Sigmoid colon (tissue), 4 donors: ENCODE data around the gene TXNDC5.

Source experiments
- EP300 ChIP-seq, 4 donors: sonication (generic); formaldehyde crosslinking; IDR thresholded peaks; one replicate each; pipeline ENCODE4 v1.6.1; 2017; ENCODE audit warnings: antibody characterized with exemption in 4 of 4
- POLR2A ChIP-seq, 2 donors: fragments of 450-650 bp; IDR thresholded peaks; one replicate each; pipeline ENCODE4 v1.6.1; 2016; ENCODE audit warnings: antibody characterized with exemption in 2 of 2, mild to moderate bottlenecking in 2 of 2, moderate library complexity in 2 of 2
- POLR2AphosphoS5 ChIP-seq, 4 donors: sonication (generic); formaldehyde crosslinking; IDR thresholded peaks; one replicate each; pipeline ENCODE4 v1.6.1; 2017; ENCODE audit warnings: antibody characterized with exemption in 4 of 4
- TF ChIP-seq, protein P1 (sequence below), 4 experiments: fragments of 450-650 bp in 3 of 4; fragments of 200-600 bp in 1 of 4; IDR thresholded peaks; one replicate each; pipeline ENCODE4 v1.5.1; 2016 to 2019; ENCODE audit warnings: antibody characterized with exemption in 4 of 4, mild to moderate bottlenecking in 3 of 4, moderate library complexity in 2 of 4

DNA sequence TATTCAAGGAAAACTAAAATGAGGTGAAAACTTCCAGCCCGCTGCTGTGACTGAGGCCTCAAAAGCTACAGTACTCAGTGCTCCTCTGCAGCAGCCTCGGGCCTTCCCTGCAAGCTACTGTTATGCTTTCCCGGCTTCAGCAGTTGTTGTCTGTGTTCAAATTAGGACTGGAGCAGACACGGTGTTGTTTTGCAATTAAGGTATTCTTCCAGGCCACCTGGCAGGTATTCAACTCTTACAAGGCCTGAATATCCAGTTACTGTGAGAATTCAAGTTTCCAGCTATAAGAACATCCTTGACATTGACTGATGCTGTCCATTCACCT is 10.7 kb downstream of the TXNDC5 start:
- TF ChIP-seq POLR2A (IDR thresholded peaks at IDR 0.05), result no peak
- TF ChIP-seq, protein P1, sequence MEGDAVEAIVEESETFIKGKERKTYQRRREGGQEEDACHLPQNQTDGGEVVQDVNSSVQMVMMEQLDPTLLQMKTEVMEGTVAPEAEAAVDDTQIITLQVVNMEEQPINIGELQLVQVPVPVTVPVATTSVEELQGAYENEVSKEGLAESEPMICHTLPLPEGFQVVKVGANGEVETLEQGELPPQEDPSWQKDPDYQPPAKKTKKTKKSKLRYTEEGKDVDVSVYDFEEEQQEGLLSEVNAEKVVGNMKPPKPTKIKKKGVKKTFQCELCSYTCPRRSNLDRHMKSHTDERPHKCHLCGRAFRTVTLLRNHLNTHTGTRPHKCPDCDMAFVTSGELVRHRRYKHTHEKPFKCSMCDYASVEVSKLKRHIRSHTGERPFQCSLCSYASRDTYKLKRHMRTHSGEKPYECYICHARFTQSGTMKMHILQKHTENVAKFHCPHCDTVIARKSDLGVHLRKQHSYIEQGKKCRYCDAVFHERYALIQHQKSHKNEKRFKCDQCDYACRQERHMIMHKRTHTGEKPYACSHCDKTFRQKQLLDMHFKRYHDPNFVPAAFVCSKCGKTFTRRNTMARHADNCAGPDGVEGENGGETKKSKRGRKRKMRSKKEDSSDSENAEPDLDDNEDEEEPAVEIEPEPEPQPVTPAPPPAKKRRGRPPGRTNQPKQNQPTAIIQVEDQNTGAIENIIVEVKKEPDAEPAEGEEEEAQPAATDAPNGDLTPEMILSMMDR (IDR thresholded peaks at IDR 0.05), result no peak
- TF ChIP-seq EP300 (IDR thresholded peaks at IDR 0.05), result no peak
- TF ChIP-seq POLR2AphosphoS5 (IDR thresholded peaks at IDR 0.05), result no peak
